Choroid plexus epithelial cell (primary cell): ENCODE data around the gene NFIX.

Experiments
- DNase-seq: peaks from one replicate; pipeline ENCODE4 v3.0.0-alpha.2; 2010; ENCODE audit warnings: low read depth
- H3K4me3 ChIP-seq: 2 replicates; pipeline ENCODE4 v1.5.1; 2011; ENCODE audit warnings: low read depth, mild to moderate bottlenecking, control low read depth, low read length, moderate library complexity
- TF ChIP-seq, protein P1 (sequence below): conservative IDR thresholded peaks from 2 replicates; pipeline ENCODE4 v1.5.1; 2011; ENCODE audit warnings: low read depth, mild to moderate bottlenecking, control low read depth, inconsistent platforms, low read length, moderate library complexity

The NFIX gene

DNA sequence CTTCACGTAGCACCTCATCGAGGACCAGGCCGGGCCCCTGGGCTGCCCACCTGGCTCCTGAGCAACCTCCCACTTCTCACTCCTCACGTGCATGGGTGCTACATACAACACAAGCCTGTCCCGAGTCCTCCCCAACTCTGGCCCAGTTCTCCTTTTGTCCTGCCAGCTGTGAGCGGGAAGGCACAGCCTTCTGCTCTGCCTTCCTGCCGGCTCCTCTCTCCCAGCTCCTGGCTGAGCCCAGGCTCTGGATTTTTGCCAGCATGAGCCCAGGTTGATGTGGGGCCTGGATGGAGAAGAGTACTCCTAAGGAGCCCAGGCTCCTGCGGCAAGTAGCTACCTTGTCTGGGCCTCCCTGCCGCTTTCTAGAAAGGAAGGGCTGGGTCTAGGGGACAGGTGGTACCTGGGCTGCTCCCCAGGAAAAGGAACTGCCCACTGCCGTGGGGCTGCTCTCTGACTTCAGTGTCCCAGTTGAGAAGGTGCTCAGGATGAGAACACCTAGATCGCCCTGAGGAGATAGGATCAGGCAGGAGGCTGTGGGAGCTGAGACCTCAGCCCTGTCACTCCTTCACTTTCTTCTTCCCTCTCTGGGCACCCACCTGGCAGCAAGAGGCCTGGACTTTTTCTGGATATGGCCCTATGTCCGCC lies 83.7 kb downstream of the NFIX start:
- TF ChIP-seq, protein P1, sequence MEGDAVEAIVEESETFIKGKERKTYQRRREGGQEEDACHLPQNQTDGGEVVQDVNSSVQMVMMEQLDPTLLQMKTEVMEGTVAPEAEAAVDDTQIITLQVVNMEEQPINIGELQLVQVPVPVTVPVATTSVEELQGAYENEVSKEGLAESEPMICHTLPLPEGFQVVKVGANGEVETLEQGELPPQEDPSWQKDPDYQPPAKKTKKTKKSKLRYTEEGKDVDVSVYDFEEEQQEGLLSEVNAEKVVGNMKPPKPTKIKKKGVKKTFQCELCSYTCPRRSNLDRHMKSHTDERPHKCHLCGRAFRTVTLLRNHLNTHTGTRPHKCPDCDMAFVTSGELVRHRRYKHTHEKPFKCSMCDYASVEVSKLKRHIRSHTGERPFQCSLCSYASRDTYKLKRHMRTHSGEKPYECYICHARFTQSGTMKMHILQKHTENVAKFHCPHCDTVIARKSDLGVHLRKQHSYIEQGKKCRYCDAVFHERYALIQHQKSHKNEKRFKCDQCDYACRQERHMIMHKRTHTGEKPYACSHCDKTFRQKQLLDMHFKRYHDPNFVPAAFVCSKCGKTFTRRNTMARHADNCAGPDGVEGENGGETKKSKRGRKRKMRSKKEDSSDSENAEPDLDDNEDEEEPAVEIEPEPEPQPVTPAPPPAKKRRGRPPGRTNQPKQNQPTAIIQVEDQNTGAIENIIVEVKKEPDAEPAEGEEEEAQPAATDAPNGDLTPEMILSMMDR = no peak
- DNase-seq = no peak
- no peak overlapping the region for H3K4me3 ChIP-seq

DNA sequence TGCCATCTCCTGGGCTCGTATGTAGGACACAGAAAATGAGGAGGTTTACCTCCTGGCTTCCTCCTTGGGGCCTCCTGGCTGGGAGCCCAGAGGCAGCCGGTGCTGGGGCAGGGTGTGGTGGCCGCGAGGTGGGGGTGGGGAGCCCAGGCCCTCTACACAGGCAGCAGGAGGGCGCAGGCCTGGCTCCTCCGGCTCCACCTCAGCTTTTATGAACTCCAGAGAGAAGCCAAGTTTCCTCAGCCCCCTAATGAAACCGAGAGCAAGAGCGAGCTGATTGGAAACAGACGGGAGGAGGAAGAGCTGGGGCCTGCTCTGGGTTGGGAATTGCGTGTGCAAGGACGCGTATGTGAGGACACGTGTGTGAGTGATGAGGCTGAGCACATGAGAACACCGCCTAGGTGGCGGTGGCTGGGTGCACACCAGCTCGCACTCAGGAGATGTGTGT lies 84.3 kb downstream of the NFIX start:
- H3K4me3 ChIP-seq = no peak overlapping the region
- peak; percentile 53 for DNase-seq
- TF ChIP-seq, protein P1 = no peak

DNA sequence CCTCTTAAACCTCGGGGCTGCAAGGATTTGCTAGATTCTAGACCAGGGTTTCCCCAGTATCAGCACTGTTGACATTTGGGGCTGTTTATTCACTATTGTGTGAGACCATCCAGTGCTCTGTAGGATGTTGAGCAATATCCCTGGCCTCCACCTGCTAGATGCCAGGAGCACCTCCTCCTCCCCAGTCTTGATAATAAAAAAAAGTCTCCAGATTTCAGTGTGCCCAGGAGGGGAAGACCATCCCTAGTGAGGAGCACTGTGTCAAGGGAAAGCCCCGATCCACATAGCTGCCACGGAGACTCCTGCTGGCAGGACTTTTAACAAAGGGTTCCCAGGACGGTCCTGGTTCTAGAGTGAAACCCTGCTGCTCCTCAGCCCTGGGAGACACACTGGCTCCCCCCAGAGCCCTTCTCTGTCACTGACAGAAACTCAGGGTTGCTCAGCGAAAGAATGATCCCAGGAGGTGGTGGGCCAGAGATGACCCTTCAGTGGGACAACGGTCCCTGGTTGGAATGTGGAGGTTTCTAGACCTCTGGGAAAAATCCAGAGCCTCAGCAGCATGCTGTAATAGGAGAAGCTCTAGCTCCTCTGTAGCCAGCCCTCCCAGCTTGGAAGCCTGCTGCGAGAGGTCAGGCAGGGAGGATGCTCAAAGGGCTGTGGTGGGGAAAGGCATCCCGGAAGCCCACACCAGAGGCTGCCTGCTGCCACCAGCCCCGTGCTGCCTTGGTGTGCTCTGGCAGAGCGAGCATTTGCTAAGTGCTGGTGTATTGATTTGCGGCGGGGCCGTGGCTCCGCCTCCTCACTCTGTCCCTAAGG lies 87.1 kb downstream of the NFIX start:
- TF ChIP-seq, protein P1 = peak; percentile 60
- H3K4me3 ChIP-seq = no peak overlapping the region
- peak; percentile 94 for DNase-seq

DNA sequence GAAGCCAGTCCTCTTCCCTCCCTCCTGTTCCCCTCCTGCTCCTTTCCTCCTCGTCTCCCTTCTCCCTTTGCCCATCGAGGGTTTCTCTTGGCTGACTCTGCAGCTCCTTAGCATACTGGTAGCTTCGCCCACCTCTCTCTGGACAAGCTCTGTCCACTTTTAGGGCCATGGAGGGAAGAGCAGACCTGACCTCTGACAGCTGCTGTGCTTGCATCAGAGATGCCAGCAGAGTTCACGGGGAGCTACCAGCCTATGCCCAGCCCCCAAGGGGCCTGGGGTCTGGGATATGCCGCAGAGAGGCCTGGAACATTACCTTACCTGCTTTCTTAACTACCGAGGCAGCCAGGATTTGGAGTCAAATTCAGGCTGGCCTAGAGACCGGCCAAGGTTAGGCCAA lies 87.7 kb downstream of the NFIX start:
- TF ChIP-seq, protein P1 = no peak
- no peak overlapping the region for H3K4me3 ChIP-seq
- no peak for DNase-seq

DNA sequence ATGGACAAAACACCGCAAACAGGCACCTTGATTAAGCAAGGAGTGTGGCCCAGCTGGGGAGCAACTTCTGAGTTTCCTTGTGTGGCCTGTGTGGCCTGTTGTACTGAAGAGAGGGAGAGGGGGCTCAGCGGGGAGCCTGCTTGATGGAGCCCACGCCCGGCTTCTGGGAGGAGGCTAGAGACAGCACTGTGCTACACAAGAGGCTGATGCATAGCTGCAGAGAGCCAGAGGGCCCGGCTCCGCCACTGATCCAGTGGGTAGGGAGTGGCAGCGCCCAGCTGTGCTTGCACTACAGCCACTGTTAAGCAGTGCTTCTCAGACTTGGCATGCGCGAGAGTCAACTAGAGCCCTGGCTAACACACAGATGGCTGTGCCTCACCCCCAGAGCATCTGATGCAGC lies 88.4 kb downstream of the NFIX start:
- TF ChIP-seq, protein P1 = no peak
- H3K4me3 ChIP-seq = no peak overlapping the region
- peak; percentile 70 for DNase-seq

DNA sequence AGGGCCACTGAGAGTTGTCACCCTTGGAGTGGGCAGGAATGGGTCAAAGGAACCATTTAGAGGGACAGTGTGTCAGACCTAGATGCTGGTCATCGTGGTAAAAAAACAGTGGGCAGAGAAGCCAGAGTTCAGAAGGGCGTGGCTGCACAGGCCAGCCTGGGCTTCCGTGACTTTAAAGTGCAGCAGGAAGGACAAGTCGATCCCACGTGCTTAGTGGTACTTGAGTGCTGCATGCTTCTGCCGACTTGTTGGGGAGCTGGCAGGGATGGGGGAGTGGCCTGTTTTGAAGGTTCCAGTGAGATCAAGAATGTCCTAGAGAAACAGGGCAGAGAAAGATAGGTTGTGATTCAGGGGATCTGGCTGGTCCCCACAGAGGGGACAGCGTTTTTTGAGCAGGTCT lies 90.4 kb downstream of the NFIX start:
- no peak overlapping the region for H3K4me3 ChIP-seq
- TF ChIP-seq, protein P1 = no peak
- DNase-seq = no peak
